ENCODE results near the gene IRAK3.
"Not testable (repeated sequence)": the region's sequence is repeated elsewhere in the genome, so short reads cannot be mapped to it uniquely, and the experiment has no call there.

IRAK3 gene

DNA sequence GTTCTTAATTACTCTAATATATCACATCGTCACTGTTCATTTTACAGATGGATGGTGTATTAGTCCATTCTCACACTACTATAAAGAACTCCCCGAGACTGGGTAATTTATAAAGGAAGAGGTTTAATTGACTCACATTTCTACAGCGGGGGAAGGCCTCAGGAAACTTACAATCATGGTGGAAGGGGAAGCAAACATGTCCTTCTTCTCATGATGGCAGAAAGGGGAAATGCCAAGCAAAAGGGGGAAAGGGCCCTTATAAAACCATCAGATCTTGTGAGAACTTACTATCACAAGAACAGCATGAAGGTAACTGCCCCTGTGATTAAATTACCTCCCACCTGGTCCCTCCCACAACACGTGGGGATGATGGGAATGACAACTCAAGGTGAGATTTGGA lies 25.7 kb upstream of the IRAK3 start:
- ATAC-seq: no peak
- Mint-ChIP-seq H3K36me3 (peaks cover 57% of the 10 kb centered on the region), H3K27ac (no peak overlapping the region), H3K9me3 (peaks cover 2% of the 10 kb centered on the region), H3K4me3 (no peak overlapping the region), H3K4me1 (peaks cover 69% of the 10 kb centered on the region), H3K27me3 (no peaks in the 10 kb centered on the region)

DNA sequence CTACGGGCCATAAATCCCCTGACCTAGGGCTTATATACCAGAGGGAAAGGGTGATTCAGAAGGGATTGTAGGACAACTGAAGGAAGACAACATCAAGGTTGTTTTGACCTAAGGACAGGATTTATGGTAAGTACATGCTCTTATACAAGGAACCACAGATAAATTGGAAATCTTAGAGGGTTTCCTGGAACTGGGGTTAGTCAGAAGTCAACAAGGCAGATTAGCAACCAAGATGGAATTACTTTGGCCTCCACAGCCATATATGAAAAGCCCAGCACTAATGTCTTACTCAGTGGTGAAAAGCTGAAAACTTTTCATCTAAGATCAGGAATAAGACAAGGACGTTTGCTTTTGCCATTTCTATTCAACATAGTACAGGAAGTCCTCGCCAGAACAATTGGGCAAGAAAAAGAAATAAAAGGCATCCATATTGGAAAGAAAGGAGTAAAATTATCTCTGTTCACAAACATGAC lies 24.6 kb upstream of the IRAK3 start:
- H3K4me3 Mint-ChIP-seq: no peak overlapping the region
- H3K36me3 Mint-ChIP-seq: peaks cover 50% of the 10 kb centered on the region
- no peak overlapping the region for H3K27ac Mint-ChIP-seq

DNA sequence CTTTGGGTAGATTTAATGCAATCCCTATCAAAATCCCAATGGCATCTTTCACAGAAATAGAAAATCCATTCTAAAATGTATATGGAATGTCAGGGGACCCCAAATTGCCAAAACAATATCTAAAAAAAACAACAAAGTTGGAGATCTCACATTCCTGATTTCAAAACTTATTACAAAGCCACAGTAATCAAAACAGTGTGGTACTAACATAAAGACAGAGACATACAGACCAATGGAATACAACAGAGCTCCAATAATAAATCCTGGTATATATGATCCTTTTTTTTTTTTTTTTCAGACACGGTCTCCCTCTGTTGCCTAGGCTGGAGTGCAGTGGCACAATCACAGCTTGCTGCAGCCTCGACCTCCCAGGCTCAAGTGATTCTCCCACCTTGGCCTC lies 23.9 kb upstream of the IRAK3 start:
- peaks cover 43% of the 10 kb centered on the region for H3K36me3 Mint-ChIP-seq
- no peaks in the 10 kb centered on the region for H3K27me3 Mint-ChIP-seq
- H3K9me3 Mint-ChIP-seq: peaks cover 2% of the 10 kb centered on the region
- peaks cover 60% of the 10 kb centered on the region for H3K4me1 Mint-ChIP-seq
- no peak for ATAC-seq
- no peak overlapping the region for H3K27ac Mint-ChIP-seq
- H3K4me3 Mint-ChIP-seq: no peak overlapping the region

More for the DNA sequence above, 24.6 kb upstream of the IRAK3 start:
- peaks cover 2% of the 10 kb centered on the region for H3K9me3 Mint-ChIP-seq
- H3K4me1 Mint-ChIP-seq: peaks cover 67% of the 10 kb centered on the region
- ATAC-seq: no peak
- H3K27me3 Mint-ChIP-seq: no peaks in the 10 kb centered on the region

DNA sequence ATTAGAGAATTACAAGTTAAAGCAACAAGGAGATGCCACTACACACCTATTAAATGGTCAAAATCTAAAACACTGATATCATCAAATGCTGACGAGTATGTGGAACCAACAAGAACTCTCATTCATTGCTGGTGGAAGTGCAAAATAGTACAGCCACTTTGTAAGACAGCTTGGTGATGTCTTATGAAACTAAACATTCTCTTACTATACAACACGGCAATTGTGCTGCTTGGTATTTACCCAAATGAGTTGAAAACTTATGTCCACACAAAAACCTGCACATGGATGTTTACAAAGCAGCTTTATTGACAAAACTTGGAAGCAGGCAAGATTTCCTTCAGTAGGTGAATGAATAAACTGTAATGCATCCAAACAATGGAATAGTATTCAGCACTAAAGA lies 22.5 kb upstream of the IRAK3 start:
- H3K9me3 Mint-ChIP-seq: peaks cover 2% of the 10 kb centered on the region
- H3K36me3 Mint-ChIP-seq: peaks cover 41% of the 10 kb centered on the region
- no peak overlapping the region for H3K27ac Mint-ChIP-seq
- no peak for ATAC-seq
- H3K27me3 Mint-ChIP-seq: no peaks in the 10 kb centered on the region
- no peak overlapping the region for H3K4me3 Mint-ChIP-seq
- peaks cover 66% of the 10 kb centered on the region for H3K4me1 Mint-ChIP-seq

DNA sequence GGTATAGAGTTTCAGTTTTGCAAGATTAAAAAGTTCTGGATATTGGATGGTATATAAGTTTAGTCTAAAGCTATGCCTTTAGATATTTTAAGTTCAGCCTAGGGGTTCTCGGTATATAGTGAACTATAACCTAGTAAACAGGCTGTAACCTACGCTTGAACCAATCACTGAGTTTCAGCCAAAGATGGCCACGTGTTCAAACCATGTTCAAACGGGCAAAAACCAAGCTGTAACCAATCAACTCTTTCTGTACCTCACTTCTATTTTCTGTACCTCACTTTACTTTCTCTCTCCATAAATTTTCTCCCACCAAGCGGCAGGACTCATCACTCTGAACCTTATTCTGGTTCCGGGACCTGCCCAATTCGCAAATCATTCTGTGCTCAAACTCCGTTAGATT lies 20.6 kb upstream of the IRAK3 start:
- peak overlapping the region; percentile 99 for H3K4me3 Mint-ChIP-seq
- H3K36me3 Mint-ChIP-seq: peaks cover 41% of the 10 kb centered on the region
- no peak for ATAC-seq
- peak overlapping the region; percentile 99 for H3K27ac Mint-ChIP-seq
- H3K4me1 Mint-ChIP-seq: peaks cover 49% of the 10 kb centered on the region
- H3K9me3 Mint-ChIP-seq: peaks cover 2% of the 10 kb centered on the region
- no peaks in the 10 kb centered on the region for H3K27me3 Mint-ChIP-seq

DNA sequence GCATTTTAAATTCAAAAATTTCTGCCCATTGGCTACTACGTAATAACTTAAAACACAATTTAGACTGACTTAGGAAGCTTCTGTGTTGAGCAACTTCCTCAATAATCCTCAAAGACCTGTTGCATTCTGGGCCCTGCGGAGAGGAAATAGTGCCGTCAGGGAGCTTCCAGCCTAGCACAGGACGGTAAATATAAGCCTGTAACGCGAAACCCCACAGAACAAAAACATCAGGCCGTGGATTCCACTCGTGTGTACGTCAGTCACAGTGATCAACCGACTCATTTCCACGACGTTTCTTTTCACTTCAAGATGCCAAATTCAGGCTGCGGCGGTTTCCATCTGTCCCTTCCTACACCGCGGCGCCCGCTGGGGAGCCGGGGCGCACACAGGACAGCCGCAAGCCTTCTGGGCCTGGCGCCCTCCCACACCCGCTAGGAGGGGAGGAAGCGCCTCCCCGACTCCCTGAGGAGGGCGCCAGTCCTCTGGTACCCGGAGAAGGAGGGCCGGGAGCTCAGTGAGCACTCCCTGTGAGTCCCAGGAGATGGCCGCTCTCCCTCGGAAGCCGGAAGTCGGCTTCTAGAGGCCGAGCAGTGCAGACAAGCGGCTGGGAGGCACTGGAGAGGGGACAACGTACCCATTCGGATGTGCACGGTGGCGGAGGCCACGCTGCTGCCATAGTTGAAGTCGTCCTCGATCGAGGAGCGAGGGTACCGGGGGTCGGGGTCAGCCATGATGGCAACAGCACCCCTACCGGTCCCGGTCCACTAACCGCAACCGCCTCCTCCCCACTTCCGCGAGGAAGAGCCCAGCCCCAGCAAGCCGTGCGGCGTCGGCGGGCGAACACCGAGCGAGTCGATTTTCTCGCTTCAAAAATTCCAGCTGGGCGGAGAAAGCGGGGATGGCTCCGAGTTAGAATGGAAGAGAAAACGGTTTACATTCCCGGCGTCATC lies 19.5 kb upstream of the IRAK3 start, which contains the start of gene TMBIM4:
Gene TMBIM4 (minus strand): TSS at position 776 of the 950 bp plus-strand sequence. CDS start 45 bp downstream, at position 731.
- no peaks in the 10 kb centered on the region for H3K27me3 Mint-ChIP-seq
- H3K9me3 Mint-ChIP-seq: peaks cover 2% of the 10 kb centered on the region
- peaks cover 38% of the 10 kb centered on the region for H3K36me3 Mint-ChIP-seq
- peak within 1 kb of the TSS; percentile 99 for H3K27ac Mint-ChIP-seq
- H3K4me3 Mint-ChIP-seq: peak within 1 kb of the TSS; percentile 99
- H3K4me1 Mint-ChIP-seq: peaks cover 38% of the 10 kb centered on the region
- peak; percentile 94 for ATAC-seq

DNA sequence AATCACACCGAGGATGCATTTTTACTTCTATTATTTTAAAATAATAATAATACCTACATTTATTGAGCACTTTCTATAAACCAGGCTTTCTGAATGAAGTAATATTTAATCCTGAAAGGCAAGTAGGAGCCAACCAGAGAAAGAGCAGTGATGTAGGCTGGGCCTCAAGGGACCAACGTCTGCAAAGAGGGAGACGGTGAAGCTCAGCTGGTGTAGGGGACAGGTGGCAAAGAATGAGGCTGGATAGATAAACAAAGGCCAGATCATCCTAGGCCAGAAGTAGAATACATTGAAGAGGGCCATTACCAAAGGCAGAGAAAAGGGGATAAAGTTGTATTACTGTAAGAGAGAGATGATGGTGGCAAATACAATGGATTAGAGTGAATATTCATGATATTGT lies 18.4 kb upstream of the IRAK3 start:
- H3K27me3 Mint-ChIP-seq: peaks cover 7% of the 10 kb centered on the region
- peaks cover 27% of the 10 kb centered on the region for H3K36me3 Mint-ChIP-seq
- peaks cover 34% of the 10 kb centered on the region for H3K4me1 Mint-ChIP-seq
- H3K27ac Mint-ChIP-seq: peak overlapping the region; percentile 99
- peak overlapping the region; percentile 99 for H3K4me3 Mint-ChIP-seq
- no peak for ATAC-seq
- peaks cover 2% of the 10 kb centered on the region for H3K9me3 Mint-ChIP-seq

DNA sequence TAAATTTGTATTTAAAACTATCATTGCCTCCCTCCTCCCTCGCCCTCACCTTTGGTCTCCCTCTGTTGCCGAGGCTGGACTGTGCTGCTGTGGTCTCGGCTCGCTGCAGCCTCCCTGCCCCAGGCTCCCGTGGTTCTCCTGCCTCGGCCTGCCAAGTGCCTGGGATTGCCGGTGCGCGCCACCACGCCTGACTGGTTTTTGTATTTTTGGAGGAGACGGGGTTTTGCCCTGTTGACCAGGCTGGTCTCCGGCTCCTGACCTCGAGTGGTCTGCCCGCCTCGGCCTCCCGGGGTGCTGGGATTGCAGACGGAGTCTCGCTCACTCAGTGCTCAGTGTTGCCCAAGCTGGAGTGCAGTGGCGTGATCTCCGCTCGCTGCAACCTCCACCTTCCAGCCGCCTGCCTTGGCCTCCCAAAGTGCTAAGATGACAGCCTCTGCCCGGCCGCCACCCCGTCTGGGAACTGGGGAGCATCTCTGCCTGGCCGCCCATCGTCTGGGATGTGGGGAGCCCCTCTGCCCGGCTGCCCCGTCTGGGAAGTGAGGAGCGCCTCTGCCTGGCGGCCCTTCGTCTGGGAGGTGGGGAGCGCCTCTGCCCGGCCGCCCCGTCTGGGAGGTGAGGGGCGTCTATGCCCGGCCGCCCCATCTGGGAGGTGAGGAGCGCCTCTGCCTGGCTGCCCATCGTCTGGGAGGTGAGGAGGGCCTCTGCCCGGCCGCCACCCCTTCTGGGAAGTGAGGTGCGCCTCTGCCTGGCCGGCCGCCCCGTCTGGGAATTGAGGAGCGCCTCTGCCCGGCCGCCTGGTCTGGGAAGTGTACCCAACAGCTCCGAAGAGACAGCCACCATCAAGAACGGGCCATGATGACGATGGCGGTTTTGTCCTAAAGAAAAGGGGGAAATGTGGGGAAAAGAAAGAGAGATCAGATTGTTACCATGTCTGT lies 14.4 kb upstream of the IRAK3 start:
- H3K27me3 Mint-ChIP-seq: peaks cover 32% of the 10 kb centered on the region
- H3K4me1 Mint-ChIP-seq, H3K27ac Mint-ChIP-seq, H3K36me3 Mint-ChIP-seq, ATAC-seq, H3K4me3 Mint-ChIP-seq, H3K9me3 Mint-ChIP-seq: not testable (repeated sequence)

DNA sequence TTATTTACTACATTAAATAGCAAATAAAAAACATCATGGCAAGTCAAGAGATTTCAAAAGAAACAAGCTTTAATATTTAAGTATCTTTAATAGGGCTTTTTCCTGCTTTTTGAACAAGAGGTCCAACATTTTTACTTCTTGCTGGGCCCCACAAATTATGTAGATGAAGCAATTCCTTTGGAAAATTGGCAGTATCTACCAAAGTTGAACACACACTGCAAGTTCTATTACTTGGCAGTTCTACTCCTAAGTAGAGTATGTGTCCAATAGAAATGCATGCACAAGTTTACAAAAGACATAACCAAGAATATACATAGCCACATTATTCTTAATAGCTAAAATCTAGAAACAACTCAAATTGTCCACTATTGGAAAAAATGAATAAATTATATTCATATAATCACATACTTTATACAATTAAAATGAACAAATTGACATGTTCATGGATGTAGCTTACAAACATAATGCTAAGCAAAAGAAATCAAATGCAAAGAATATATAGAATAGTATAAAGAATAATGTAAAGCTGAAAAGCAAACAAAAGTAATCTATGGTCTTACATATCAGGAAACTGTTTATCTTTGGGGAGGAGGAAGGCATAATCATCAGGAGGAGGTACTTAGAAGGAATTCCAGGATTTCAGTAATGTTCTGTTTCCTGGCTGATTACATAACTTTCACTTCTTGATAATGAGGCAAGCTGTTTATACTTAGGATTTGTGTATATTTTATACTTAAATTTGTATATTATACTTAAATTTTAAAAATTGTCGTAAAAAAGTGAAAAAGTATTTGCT lies 12.7 kb upstream of the IRAK3 start:
- H3K36me3 Mint-ChIP-seq: no peaks in the 10 kb centered on the region
- no peak overlapping the region for H3K27ac Mint-ChIP-seq
- H3K9me3 Mint-ChIP-seq: no peaks in the 10 kb centered on the region
- H3K4me1 Mint-ChIP-seq: no peaks in the 10 kb centered on the region
- no peak for ATAC-seq
- H3K27me3 Mint-ChIP-seq: peaks cover 34% of the 10 kb centered on the region
- H3K4me3 Mint-ChIP-seq: no peak overlapping the region

DNA sequence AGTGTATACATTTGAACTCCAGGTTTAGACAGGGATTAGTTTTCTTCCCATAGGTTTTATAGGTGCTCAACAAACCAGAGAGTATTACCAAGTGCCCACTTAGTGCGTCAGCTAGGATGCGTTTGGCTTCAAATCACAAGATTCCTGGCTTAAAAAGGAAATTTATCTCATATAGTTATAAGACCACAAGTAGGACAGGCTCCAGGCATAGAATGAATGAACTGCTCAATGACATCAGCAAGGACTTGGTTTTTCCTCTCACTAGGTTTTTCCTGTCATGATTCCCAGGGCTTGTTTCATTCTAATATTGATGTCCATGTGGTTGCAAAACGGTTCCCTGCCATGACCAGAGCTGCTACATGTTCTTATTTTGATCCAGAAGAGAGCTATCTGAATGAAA lies 6.1 kb upstream of the IRAK3 start:
- Mint-ChIP-seq H3K9me3 (peaks cover 9% of the 10 kb centered on the region), H3K4me3 (no peak overlapping the region), H3K4me1 (peaks cover 5% of the 10 kb centered on the region), H3K36me3 (peaks cover 12% of the 10 kb centered on the region), H3K27ac (no peak overlapping the region), H3K27me3 (peaks cover 71% of the 10 kb centered on the region)
- no peak for ATAC-seq

DNA sequence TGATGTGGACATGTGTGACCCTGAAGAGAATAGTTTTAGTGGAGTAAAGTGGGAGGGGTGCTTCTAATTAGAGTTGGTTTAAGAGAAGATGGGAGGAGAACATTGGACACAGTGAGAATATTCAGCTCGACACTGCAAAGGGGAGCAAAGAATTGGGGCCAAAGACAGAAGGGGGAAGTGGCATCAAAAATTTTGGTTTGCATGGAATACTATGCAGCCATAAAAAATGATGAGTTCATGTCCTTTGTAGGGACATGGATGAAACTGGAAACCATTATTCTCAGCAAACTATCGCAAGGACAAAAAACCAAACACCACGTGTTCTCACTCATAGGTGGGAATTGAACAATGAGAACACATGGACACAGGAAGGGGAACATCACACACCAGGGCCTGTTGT lies 4.2 kb upstream of the IRAK3 start:
- H3K36me3 Mint-ChIP-seq: peaks cover 12% of the 10 kb centered on the region
- H3K27ac Mint-ChIP-seq: not testable (repeated sequence)

DNA sequence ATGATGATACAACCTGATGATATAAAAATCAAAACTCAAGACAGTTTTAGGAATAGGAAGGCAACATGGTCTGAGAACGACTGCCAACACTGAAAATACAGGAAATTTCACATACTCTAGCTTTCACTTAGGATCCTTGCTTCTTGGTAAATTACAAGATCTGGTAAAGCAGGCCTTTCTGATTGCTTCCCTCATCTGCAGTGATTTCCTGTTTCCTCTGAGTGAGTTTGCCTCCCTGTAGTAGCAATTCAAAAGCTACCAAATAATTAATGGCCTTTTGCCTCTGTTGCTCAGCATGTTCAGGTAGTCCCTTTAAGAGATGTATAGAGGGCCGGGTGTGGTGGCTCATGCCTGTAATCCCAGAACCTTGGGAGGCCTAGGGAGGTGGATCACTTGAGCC lies 2.0 kb upstream of the IRAK3 start:
- Mint-ChIP-seq H3K9me3 (peaks cover 9% of the 10 kb centered on the region), H3K4me3 (no peak overlapping the region), H3K4me1 (peaks cover 12% of the 10 kb centered on the region), H3K27ac (no peak overlapping the region), H3K36me3 (peaks cover 12% of the 10 kb centered on the region), H3K27me3 (peaks cover 82% of the 10 kb centered on the region)
- no peak for ATAC-seq

More for the DNA sequence above, 4.2 kb upstream of the IRAK3 start:
- not testable (repeated sequence) for H3K9me3 Mint-ChIP-seq, H3K4me3 Mint-ChIP-seq, ATAC-seq
- Mint-ChIP-seq H3K27me3 (peaks cover 63% of the 10 kb centered on the region), H3K4me1 (peaks cover 12% of the 10 kb centered on the region)

DNA sequence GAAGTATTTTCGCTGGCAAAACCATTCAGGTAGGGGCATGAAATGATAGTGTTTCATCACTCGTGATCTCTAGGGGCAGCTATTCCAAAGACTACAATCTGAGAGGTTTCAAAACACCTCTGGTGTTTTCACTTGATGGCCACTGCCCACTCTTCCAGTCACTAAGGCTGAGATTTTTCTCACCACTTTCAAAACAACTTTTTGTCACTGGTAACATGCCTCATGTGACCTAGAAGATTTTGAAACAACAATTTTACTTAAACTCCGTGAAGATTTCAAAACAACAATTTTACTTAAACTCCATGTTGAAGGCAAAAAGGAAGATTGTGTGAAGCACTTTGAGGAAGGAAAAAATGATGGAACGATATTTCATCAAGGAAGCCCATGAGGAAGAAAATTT lies 1.2 kb upstream of the IRAK3 start:
- H3K36me3 Mint-ChIP-seq: peaks cover 12% of the 10 kb centered on the region
- no peak overlapping the region for H3K27ac Mint-ChIP-seq
- H3K27me3 Mint-ChIP-seq: peaks cover 74% of the 10 kb centered on the region
- peaks cover 12% of the 10 kb centered on the region for H3K4me1 Mint-ChIP-seq
- no peak overlapping the region for H3K4me3 Mint-ChIP-seq
- H3K9me3 Mint-ChIP-seq: peaks cover 9% of the 10 kb centered on the region
- no peak for ATAC-seq

DNA sequence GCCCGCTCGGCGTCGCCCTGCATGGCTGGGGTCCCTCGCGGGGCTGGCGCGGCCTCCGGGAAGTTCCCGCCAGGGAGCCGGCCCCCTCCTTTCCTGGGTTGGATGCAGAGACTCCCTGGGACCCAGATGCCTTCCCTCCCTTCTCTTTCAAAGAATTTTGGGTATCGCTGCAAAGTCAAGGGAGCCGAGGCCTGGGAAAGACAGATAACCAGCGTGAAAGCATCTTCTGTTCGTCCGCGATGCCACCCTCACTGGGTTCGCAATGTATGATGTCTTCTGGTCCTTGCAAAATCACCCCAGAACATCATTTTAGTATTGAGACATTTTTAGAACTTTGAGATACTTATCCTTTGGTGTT lies 451 bp downstream of the IRAK3 start:
- no peak overlapping the region for H3K27ac Mint-ChIP-seq
- H3K4me3 Mint-ChIP-seq: peak overlapping the region; percentile 28
- H3K9me3 Mint-ChIP-seq: peaks cover 7% of the 10 kb centered on the region
- H3K36me3 Mint-ChIP-seq: peaks cover 8% of the 10 kb centered on the region
- peaks cover 12% of the 10 kb centered on the region for H3K4me1 Mint-ChIP-seq
- no peak for ATAC-seq
- peaks cover 69% of the 10 kb centered on the region for H3K27me3 Mint-ChIP-seq

Data from stimulated activated memory B cell treated with anti-CD40 and anti-IgM and Interleukin-4, amounts not matched to agents 10 μg/mL and 1 μg/mL and 100 μg/mL, for 72 hours (primary cell).